Hematopoietic multipotent progenitor cell treated with erythropoietin and hydrocortisone succinate and interleukin-3 and kit ligand, for 17 days (in vitro differentiated cells): ENCODE measurements around the gene TCHP.
"Not testable (repeated sequence)": the region's sequence is repeated elsewhere in the genome, so short reads cannot be mapped to it uniquely, and the experiment has no call there.

Experiments
- DNase-seq: peaks from one replicate; pipeline ENCODE4 v3.0.0-alpha.2; 2015; ENCODE audit warnings: low spot score

TCHP gene, protein sequence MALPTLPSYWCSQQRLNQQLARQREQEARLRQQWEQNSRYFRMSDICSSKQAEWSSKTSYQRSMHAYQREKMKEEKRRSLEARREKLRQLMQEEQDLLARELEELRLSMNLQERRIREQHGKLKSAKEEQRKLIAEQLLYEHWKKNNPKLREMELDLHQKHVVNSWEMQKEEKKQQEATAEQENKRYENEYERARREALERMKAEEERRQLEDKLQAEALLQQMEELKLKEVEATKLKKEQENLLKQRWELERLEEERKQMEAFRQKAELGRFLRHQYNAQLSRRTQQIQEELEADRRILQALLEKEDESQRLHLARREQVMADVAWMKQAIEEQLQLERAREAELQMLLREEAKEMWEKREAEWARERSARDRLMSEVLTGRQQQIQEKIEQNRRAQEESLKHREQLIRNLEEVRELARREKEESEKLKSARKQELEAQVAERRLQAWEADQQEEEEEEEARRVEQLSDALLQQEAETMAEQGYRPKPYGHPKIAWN

DNA sequence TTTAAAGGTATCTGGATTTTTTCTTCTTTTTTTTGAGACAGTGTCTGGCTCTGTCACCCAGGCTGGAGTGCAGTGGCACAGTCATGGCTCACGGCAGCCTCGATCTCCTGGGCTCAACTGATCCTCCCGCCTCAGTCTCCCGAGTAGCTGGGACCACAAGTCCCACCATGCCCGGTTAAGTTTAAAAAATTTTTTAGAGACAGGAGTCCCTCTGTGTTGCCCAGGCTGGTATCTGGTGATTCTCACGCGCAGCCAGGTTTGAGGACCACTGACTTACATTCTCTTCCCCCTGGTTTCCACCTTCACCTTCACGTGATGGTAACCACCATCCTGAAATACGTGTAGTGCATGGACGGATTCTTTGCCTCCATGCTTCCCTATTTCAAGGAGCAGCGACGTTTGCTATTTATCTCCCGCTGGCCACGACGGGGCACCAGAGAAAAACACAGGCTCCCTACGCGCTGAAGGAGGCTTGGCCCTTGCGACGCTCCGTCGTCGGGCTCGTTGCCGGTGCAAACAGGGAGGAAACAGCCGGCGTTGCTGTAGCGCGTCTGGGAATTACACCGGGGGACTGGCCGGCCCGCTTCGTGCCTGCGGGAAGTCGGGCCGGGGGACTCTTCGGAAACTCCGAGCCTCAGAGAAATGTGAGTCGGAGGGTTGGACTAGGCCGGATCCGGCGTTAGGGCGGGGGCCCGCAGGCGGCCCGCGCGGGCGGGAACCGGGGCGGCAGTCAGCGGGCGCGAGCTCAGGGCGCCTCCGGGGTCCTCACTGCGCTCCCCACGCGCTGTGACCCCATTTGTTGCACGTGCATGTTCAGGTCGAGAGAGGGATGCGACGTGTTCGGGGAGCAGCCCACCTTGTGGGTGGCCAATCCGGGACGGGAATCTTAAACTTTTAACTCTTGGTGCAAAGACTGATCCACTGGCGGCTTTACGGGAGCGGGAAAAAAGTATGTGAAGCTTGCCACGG is at the start of gene TCHP:
TCHP (plus strand) TSS at position 492 of the 969 bp plus-strand sequence. CDS start 2,753 bp downstream, outside the sequence.
- DNase-seq, result peak; percentile 67

DNA sequence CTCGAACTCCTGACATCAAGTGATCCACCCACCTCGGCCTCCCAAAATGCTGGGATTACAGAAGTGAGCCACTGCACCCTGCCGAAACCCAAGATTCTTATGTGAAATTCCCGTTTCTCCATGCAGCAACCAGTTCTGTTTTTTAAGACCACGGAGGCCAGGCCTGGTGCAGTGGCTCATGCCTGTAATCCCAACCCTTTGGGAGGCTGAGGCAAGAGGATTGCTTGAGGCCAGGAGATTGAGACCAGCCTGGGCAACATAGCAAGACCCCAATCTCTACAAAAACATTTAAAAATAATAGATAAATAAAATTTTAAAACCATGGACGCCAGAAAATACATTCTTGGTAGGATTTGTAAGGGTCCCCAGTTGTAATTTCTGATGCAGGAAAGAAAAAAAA is 49.6 kb upstream of the TCHP start:
- not testable (repeated sequence) for DNase-seq

DNA sequence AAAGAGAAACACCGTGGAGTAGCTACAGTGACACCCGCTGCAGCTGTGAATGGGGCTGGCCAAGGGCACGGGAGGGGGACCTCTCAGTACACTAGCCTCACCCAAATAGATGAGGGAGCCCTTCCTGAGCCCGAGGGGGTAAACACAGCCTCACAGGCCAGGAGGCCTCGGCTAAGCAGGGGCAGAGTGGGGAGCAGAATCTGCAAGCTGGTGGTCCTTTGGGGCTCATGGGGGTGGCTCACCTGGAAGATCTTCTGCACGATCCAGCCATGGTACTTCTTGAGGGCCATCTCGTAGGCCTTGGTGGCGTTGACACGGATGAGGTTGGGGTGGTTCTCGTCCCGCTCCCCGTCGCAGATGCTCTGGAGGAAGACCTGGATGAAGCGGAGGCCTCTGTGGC is 44.7 kb upstream of the TCHP start:
- no peak for DNase-seq

DNA sequence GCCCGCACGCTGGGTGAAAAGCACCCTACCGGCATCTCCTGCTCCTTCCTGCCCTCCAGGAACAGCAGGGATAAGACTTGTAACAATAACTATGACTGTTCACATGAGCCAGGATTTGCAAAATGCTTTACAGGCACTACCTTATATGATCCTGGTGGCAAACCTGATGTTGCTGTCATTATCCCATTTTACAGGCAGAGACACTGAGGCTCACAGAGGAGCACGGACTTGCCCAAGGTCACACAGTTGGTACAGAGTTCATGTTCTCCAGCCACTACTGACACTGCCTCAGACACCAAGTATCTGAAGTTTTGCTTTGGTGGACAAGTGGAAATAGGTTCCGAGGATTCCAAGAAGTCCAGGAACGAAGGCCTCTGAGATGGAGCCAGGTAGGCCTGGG is 42.4 kb upstream of the TCHP start:
- no peak for DNase-seq

DNA sequence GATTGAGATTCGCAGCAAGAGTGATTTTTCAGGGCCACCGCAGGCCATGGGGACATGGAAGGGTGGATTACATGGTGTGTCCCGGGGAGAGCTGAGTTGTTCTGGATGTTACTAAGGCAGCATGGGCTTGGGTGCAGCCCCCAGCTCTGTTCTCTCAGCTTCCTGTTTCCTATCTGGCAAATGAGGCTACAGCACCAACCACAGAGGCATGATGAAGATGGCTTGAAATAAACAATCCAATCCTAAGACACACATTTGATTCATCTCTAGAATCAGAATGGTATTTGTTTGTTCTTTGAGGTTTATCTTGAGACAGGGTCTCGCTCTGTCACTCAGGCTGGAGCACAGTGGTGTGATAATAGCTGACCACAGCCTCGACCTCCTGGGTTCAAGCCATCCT is 41.3 kb upstream of the TCHP start:
- no peak for DNase-seq

DNA sequence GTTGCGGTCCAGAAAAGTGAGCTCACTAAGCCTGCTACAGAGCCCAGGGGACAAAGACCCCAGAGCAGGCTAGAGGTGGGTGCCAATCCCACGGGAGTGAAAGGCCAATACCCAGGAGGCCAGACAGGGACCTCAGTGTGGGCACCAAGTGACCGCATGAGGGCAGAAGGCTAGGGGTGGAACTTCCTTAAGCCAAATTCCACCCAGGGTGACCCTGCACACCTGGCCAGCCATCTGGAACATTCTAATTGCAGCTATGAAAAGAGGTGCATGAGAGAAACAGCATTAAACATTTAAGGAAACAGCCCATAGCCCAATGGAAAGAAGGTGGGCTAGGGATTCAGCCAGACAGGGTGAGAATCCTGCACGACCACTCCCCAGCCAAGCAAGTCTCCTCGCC is 39.1 kb upstream of the TCHP start:
- no peak for DNase-seq

DNA sequence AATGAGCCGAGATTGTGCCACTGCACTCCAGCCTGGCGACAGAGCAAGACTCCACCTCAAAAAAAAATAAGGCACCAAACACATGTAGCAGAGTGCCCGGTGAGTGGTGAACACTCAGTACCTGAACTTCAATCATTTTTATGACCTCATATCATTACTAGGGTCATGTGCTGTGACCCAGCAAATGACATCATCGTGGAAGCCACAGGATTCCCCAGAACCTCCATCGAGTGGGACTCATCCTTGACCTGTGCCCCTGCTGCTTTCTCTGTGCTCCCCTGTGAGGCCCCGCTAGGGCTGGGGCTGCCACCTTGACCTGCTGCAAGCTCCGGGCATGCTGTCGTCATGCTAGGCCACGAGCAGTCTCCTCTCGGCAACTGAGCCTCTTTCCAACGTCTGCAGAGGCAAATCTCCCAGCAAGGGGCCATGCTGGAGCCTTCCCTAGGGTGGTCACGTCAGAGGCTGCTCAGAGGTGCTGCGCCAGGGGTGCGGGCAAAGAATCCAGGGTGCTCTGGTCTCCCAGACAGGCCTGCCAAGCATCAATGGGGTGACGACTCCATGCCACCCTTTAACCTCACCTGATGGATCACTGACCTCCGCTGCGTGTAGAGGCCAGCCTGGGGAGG is 38.3 kb upstream of the TCHP start:
- DNase-seq, result no peak

DNA sequence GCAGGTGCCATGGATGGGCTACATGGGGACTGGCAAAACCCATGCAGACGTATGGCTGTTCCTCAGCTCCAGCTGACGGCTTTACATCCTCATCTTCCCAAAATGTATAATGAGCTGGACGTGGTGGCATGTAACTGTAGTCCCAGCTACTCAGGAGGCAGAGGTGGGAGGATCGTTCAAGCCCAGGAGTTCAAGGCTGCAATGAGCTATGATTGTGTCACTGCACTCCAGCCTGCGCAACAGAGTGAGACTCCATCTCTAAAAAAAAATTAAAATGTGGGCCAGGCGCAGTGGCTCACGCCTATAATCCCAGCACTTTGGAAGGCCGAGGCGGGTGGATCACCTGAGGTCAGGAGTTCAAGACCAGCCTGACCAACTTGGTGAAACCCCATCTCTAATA is 37.6 kb upstream of the TCHP start:
- not testable (repeated sequence) for DNase-seq

DNA sequence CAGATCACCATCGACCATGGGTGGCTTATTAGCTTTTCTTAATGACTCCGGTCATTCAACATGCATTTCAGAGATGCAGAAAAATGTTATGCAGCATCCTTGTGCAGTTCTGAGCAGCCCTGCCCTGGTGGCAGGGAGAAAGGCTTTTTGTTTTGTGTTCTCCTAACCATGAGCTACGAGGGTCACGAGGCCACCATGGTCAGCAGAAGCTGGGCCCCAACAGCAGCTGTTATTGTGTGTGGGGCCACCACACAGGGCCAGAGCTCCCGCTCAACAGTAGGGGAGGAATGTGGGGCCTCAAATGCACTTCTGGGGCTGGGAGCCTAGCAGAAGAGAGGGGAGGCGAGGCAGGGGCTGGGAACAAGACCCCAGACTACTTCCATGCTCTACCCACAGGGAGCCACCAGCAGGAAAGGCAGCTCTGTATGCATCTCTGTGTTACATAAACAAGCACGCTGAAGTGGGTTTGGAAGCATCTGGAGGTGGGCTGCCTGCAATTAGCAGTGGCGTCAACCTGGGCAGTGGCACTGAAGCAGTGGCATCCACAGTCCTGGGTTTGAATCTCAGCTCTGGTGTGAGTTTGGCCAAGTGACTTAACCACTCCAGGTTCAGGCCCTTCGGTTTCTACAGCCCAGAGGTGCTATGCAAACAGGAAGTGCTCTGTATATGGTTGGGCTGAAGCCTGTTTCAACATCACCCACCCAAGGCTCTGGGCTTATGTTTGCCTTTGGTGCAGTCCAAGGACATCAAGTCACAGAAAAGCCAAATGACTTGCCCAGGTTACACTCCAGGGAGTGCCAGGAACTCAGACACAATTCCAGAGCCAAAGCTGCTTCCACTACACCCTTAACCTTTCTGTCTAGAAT is 36.0 kb upstream of the TCHP start:
- no peak for DNase-seq

DNA sequence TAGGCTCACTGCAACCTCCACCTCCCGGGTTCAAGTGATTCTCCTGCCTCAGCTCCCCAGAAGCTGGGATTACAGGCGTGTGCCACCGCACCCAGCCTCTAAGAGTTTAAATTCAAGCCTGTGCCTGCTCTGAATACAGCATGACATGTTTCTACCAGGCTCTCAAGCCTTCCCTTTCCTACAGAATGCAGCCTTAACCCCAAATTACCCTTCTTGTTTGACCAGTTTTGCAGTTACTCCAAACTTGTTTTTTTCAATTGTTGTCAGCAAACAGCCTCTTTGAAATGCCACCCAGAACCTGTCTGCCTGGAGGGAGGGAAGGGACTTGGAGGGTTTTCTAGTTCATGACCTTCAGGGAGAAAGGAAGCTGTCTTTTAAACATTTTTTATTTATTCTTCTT is 35.2 kb upstream of the TCHP start:
- no peak for DNase-seq

DNA sequence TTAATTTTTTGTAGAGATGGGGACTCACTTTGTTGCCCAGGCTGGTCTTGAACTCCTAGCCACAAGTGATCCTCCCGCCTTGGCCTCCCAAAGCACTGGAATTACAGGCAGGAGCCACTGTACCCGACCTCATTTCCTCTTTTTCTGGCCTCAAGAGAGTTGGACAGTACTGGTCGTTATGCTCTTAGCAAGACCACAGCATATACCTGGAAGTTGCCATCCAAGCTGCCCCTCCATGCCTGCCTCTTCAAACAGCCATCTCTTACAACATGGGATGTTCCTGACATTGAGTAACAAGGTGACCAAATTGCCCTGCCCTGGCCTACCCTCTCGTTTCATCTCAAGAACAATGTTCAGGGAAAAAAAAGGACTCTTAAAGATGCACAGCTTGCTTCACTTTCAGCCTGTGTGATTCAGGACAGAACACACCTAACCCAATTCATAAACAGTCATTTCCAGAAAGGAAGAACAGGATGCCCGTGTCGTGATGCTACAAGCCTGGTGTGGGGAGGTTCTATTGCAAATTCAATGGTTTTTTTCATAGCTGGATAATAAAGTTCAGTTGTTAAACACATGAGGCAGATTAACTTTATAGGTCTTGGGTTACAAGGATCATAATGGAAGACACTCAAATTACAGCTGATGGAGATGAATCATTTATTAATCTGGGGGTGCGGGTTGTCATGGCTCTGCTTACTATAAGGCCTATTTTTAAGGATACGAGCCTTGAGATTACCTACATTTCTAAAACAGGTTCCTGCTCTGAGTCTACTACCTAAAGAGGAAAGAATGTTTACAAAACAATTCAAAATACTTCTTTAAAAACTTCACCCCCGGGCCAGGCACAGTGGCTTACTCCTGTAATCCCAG is 31.7 kb upstream of the TCHP start:
- no peak for DNase-seq

DNA sequence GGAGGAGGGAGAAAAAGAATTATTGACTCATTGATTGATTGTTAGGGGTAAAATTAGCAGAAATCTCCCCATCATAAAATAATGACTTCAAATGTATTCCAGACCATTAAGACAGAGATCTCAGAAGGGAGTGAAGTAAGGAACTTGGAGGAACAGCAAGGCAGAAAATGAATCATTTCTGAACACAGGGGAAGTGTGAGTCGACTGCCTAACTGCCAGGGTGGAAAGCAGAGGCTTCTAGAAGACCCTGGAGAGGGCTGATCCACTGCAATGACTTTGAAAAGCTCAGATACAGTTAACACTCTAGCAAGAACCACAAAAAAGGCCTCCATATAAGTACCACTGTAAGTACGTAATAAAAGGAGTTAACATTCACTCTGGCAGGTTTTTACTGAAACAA is 29.4 kb upstream of the TCHP start:
- no peak for DNase-seq

DNA sequence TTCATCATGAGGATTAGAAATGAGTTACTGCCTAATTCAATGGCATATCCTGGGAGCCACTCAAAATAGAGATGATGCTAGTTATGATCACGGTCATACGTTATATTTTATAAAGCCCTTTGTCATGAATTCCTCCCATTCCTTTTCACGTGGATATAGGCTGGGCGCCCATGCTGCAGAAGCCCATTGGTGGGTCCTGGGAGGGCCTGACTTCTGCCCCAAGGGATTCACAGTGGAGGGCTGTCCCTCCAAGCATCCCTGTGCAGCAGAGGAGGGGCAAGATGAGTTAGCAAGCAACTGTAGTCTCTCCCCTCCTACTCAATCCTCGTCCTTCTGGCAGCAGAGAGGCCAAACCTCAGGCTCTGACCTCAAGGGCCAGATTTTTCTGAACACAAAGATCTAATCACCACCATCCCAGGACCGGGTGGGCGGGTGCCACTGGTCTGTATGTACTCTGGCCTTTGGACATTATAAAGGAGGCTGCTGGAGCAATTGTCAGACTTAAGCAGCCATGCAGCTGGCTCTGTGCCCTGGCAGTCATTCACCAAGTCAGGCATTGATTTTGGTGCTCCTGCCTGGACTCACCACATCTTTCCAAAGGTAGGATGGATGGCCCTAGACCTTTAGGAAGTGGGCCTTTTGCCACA is 28.3 kb upstream of the TCHP start:
- no peak for DNase-seq

DNA sequence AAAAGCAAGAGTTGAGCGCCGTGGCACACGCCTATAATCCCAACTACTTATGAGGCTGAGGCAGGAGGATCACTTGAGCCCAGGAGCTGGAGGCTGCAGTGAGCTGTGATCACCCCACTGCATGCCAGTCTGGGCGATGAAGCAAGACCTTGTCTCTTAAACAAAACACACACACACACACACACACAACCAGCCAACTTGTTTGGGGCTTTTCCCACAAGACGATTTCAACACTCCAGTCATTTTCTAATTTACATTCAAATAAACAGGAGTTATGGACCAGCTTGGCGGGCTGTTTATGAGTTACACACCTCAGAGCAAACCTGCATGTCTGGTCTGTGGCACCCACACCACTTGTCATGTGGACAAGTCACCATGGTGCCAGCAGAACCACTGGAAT is 26.4 kb upstream of the TCHP start:
- DNase-seq, result no peak

DNA sequence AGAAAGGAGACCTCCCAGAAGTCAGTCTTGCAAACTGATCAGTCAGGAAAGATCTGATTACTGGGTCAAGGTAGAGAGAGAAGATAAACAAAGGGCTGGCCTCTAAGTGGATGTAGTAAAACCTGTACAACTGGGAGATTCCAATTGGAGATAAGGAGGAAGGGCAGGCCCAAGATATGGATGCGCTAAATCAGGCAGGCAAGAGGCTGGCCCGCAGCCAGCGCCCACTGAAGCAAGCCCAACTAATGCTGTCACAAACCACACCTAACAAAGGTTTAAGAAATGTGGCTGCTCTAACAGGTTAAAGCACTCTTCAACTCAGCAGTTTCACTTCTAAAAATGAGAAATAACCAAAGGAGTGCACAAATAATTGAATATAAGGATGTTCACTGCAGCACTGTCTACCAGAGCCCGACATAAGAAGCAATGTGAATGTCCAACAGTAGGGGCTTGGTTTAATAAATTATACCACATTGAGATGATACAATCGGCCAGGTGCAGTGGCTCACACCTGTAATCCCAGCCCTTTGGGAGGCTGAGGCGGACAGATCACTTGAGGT is 24.4 kb upstream of the TCHP start:
- DNase-seq, result no peak

DNA sequence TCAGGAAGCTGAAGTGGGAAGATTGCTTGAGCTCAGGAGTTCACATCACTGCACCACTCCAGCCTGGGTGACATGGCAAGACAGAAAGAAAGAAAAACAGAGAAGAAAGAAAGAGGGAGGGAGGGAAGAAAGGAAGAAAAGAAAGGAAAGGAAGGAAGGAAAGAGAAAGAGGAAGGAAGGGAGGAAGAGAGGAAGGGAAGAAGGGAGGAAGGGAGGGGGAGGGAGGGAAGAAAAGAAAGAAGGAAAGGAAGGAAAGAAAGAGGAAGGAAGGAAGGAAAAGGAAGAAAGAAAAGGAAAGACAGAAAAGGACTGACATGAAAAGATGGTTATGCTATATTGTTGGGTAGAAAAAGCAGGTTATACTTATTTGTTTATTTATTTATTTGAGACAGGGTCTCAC is 23.7 kb upstream of the TCHP start:
- DNase-seq, result no peak

DNA sequence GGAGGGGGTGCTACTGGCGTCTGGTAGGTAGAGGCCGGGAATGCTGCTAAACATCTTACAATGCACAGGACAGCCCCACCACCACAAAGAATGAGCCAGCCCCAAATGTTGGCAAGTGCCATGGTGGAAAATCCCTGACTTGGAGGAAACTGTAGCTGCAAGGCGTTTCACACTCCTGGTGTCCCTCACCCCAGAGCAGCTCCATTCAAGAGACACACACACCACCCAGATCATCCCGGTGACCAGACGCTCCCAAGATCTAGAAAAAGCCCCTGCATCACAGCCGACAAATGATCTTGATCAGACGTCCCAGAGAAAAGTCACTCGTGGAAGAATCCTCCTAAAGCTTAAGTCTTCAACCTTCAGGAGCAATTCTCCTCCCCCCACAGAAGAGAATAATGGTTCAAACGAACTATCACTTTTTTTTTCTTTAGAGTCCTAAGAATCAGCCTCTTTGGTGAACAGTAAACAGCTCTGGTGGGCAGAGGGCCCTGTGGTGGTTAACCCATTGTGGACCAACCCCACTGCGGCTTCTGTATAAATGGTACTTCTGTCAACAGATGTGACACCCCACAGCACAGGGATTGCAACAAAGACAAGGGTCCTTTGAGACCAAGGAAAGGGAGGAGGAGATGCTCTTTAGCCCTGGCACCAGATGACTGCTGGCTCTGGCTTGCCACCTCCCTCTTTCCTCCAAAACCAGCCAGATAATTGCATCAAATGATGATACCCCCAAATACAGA is 22.4 kb upstream of the TCHP start:
- DNase-seq, result no peak

DNA sequence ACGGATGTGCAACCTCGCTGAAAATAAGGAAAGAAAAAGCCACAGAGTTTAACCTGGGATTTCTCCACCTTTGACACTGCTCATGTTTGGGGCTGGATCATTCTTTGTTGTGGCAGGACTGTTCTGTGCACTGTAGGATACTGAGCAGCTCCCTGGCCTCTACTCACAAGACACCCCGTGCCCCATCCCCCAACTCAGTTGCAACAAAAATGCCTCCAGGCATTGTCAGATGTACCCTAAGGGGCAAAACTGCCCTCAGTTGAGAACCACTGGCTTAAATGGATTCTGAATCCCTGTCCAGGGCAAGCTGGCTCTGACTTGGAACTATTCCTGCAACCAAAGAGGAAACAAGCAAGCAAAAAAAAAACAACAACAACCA is 21.8 kb upstream of the TCHP start:
- DNase-seq, result no peak

DNA sequence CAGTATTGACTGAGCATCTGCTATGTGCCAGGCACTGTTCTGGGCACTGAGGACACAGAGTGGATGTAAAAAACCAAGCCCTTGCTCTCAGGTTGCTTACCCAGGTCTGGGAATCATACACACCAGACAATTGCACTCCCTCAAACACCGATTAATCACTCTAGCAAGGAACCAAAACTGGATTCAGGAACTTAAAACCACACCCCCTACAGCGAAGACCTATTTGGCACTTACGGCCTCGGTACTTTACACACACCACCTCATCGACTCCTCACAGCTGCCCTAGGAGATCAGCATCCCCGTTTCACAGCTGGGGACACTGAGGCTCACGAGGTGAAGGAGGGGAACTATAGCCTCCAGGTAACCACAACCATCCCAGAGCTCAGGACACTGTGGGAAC is 21.3 kb upstream of the TCHP start:
- DNase-seq, result no peak
